HG02798 (cell line): Measurements from ENCODE around the gene DUSP10.

Source experiments
- ATAC-seq: cut with Tn5 transposase; IDR thresholded peaks from one replicate; pipeline ENCODE4 v1.9.1; 2021; ENCODE audit warnings: mild to moderate bottlenecking; ENCODE audit not compliant: unreplicated experiment, poor library complexity

DUSP10 gene

DNA sequence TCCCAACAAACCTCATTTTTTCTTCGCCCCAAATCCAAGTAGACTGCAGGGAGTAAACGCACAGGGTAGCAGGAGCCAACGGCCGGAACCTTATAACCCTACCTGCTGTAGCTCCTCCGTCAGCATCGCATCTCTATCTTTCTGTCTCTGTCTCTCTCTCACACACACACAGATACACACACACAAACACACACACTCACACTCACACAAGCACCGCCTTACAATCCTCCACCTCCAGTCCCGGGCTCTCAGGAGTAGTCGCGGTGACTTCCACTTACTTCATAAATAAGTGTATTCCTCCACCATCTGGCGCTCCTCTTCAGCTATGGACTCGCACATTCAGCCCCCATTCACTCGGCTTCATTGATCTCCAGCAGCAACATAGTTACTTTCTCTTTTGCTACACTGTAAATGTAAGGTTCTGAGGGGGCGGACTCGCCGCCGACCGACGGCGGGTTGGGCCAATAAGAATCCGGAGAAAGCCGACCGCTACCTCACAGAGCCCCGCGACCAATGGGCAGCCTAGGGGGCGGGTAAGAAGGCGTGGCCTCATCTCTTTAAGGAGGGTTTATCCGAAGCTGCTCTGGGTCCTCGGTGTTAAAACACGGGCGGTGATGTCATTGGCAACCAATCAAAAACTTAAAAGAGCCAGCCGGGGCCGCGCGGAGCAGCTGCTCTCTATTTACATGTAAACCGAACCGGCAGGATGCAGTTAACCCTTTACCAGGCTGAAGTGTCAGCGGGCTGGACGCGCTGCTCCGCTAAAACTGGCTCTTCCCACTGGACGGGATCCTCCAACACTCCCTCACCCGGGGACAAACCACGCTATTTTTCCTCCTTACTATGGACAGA is at the start of gene DUSP10:
Gene DUSP10 (minus strand): TSS at position 387 of the 852 bp plus-strand sequence. CDS start 2,345 bp downstream, outside the sequence.
- ATAC-seq: peak; percentile 85

DNA sequence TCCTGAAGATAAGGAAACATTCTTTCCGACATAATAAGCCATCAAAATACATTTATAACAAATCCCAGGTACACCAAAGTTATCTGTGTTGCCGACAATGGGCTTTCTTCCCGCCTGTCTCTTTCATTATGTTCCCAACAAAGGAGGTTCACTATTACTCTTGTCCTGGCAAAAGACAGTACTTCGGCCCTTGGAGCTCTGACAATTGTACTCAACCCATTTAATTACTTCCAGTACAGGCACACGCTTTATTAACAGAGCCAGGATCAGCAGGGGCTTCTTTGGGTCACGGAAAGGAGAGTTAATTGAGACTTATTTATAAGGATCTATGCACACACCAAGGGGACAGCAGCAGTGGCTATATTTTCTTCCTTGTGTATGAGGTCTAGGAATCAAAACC is 46.6 kb upstream of the DUSP10 start:
- no peak for ATAC-seq

DNA sequence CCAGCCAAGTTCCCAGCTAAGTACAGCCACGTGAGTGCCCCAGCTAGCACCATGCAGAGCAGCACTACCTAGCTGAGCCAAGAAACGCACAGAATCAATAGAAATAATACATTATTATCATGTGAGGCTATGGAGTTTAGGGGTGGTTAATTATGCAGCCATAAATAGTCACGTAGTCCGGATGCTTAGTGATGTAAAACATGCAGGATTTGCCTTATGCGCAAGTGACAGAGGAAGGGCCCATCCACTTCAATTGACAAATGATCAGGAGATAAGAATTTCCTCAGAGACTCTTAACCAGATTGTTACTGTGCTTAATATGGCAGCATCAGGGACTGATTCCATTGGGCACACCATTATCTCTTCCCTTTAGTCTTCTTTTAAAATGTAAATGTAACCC is 44.8 kb upstream of the DUSP10 start:
- ATAC-seq: no peak

DNA sequence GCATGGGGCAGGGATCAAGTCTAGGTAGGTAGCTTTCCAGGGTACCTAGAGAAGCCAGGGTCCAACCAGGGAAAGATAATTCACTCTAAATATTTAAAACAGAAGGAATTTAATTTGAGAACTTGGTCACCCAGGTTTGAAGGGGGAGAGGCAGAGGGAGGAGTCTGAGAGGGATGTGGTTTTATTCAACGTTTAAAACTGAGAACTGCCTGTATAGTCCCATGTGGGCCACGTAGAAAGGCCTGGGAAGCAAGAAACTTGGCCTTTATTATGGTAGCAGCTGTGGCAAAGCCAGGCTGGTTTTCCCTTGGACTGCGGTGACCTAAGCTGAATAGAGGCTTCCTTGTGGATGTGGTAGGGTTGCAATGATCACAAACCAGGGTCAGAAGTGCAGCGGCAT is 42.0 kb upstream of the DUSP10 start:
- no peak for ATAC-seq

DNA sequence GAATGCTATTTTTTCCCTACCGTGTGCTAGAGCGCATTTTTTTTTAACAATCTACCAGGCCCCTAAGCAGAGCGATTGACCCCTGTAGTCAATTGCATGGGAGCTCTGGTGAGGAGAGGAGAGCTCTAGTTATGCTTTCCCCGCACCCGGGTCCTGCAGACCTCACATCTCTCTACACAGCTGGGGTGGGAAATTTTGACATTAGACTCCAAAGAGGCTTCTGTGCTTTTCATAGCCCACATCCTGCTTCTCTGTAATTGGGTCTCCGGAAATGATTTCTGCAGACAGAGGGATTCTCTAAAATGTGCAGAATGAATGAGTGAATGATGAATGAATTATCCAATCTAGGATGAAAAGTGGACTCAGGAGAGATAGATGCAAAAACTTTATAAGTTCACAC is 41.5 kb upstream of the DUSP10 start:
- no peak for ATAC-seq

DNA sequence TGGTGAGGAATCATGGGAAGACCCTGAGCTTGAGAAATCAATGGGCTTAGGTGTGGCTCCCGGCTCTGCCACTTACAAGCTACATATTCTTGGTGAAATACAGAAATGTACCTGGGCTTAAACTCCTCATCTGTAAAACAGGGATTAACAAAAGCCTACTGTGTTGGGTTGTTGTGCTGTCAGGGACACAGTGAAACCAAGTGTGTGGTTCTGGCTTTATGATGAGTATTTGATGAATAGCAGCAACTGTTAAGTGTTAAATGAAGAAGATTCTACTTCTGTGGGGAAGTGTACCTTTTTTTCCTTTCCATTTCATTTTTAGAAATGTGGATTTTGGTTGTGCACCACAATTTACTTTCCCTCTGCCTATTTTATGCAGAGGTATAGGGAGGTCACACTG is 41.1 kb upstream of the DUSP10 start:
- no peak for ATAC-seq

DNA sequence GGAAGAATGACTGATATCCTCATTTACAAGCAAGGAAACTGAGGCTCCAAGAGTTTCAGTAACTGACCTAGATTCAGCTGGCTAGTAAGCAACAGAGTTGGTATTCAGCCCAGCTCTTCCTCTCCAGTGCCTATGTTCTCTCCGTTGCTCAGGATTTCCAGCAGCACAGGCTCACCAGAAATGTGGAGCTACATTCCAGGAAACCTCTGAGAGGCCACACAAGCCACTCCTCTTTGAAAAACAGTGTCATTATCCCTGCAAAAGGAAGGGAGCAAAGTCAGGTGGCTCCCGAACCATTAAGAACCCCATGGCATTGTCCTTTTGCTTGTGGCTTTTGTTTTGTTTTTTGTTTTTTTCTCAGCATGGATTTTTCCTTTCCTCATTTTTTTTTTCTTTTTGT is 40.6 kb upstream of the DUSP10 start:
- no peak for ATAC-seq

DNA sequence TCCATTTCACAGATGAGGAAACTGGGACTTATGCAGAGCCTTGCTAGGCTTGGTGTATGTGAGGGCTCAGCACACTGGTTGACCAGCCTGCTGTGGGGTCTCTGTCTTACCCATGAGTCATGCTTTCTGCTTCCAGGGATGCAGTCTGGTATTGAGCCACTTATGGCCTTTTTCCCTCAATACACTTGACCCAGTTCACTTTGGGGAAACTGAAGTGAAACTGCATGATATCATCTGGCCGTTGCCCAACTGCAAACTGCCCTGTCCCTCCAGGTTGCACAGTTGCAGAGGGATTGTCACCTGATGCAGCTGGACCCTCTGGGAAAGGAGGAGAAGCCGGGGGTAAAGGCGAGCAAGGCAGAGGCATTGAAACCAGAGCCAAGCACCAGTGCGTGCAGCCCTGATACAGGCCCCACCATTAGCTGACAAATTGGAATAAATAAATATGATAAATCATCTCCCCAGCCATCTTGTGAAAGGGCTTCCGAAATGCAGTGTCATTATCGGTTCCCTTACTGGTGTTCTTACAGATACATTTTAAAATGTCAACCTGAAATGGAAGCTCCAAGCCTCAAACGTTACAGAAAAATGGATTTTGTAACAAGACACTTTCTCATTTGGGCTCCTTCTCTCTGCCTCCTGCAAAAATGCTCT is 39.3 kb upstream of the DUSP10 start:
- no peak for ATAC-seq

DNA sequence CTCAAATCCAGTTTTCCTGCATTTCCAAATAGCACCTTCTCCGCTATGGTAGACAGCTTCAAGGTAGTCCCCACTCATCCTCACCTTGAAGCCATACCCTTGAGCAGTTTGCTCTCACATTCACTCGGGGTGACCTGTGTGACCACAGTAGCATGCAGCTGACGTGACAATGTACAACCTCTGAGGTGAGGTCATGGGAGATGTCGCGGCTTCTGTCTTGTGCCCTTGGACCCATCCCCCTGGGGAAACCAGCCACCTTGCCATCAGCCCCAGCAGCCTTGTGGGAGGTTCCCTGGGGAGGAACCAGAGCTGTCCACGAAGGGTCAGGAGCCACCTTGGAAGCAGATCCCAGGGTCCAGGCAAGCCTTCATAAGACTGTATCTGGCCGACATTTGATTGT is 38.3 kb upstream of the DUSP10 start:
- no peak for ATAC-seq

DNA sequence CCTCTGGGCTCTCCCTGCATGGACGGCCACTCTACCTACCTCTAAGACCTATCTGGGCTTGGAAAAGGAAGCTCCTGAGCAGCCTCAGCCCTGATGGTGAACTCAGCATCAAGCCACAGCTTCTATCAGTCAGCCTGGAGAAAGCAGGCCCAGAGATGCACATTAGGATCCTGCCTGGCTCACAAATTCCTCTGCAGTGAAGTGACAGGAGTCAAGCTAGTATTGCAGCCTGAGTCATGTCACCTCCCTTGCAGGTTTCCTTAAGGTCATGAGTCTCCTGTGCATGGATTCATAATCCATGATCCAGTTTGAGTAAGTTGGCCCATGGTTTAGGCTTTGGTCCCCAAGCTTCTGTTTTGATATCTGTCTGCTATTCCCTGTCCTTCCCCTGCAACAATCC is 37.9 kb upstream of the DUSP10 start:
- no peak for ATAC-seq

DNA sequence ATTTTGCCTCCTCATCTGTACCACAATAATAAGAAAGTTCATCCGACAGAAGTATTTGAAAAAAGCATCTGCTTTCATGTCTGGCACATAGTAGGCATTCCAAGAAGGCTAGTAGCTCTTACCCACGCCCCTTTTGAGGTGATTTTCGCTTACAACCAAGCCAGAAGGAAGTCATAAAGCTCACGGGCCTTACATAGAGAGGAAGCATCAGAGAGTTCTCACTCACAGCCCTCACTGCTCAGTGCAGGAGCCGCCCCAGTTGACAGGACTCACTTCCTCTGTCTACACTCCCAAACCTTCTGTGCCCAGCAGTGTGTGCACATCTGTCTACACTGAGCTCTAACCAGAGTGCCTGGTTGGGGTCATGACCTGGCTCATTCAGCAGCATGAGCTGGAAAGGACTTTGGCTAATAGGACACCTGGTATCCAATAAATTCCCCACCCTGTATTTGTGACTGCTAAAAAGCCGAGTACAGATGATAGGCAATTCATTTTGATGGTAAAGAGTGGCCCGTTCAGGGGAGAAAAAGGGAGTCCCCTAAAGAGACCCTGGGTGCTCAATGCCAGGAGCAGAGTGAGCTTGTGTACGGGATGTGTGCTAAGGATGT is 36.8 kb upstream of the DUSP10 start:
- peak; percentile 30 for ATAC-seq

DNA sequence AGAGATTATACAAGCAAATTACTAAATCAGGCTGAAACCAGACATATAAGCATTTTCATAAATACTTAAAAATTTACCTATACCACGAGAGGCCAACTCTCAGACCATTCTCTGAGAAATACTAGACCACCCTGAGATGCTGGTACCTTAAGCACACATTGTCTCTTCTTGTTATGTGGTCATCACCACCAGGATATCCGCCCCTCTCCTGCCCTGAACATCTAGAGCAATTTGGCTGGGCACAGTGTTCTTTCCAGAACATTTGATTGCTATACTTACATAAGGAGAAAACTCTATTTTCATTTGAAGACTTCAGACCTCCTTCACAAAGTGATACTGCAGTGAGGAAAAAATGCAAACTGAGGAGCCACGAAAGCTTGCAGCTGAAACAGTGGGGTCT is 36.2 kb upstream of the DUSP10 start:
- ATAC-seq: peak; percentile 31

DNA sequence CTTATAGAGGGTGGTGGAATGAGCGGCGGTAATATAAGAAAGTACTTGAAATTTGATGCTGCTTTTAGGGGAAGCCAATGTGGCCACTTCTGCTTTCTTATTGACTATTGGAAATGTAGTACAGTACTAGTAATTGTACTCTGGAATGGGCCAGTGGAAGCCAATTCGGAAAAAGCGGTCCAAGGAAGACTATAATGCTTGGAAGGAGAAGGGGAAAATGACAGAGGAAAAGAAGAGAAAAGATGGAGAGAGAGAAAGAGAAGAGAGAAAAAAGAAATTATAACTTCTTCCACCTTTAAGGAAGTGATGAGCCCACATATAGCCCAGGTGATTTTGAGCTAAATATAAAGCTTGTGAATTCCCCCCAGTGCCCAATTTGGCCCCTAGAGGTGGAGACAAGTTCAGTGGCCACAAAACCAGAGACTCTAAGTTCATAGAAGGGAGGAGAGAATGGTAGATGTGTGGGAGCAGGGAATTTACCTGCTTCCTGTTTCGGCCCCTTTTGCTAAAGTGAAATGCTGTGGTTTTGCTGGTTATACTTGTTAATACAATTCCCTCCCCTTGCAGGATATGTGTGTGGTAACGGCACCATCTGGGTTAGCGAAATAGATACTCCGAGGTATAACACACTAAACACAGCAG is 35.7 kb upstream of the DUSP10 start:
- ATAC-seq: peak; percentile 73

DNA sequence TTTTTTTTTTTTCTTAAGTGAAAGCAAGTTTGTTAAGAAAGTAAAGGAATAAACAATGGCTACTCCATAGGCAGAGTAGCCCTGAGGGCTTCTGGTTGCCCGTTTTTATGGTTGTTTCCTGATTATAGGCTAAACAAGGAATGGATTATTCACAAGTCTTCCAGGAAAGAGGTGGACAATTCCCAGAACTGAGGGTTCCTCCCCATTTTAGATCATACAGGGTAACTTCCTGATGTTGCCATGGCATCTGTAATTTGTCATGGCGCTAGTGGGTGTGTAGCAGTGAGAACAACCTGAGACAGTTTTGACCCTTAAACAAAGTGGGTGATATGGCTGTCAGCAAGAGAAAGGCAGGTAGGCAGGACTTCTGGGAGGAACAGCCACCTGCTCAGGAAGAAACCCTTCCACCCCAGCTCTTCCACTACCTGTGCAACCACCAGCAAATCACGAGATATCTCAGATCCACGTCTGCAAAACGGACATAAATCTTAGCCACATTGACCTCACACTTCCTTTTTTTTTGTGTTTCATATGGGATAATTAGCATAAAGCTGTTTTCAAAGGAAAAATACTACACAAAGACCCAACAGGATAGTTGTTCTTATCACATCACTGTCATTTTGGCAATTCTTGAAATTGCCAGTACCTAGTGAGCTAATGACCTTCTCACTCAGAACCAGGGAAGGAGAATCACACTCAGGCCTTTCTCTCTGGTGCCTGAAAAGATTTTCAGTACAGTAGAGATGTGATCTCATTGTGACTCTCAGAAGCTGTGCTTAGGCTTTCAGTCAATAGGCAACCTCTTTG is 34.8 kb upstream of the DUSP10 start:
- ATAC-seq: peak; percentile 33

DNA sequence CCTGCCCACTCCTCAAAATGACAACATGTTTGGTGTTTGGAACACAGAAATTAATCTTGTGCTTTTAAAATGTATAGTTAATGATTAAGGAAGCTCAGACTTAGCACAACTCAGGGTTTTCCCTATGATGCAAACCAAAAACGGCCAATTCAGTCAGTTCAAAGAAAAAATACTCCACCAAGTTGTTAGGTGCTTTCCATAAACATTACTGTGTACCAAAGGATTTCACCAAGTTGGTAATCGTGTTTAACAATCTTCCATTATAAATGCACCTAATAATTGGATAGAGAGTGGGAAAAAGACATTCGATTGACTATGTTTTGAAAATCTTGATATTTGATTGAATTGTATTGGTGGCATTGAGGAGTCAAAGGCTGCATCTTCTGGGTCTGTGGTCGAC is 33.3 kb upstream of the DUSP10 start:
- no peak for ATAC-seq

DNA sequence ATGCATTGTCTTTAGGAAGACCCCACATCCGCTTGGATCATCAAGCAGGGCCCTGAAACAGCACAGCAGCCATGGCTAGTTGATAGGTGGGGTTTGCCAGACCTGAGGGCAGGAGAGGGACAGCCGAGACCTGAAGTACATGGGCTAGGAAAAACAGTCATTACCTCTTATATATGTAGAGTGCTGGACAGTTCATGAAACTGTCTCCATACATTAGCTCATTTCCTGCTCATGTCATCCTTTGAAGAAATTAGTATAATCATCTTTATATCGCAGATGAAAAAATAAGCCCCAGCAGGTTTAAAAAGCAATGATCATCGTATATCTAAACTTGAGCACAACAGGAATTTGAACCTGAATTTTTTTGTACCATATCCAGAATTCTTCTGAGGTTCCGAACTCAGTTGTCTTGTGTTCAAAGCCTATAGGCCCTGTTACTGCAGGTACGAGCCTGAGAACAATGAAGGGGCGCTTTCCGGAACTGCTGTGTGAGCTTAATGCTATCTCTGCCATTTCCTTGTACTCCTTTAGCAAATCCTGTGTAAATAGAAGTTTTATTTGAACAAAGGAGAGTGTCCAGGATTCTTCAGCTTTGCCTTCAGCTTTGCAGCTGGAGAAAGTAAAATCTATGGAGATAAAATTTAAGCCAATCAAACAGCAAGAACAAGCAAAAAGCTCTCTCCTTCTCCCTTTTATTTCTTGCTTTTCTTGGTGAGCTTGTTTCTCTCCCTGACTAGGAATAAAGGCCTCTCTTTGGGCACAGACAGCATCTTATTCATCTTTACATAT is 32.4 kb upstream of the DUSP10 start:
- no peak for ATAC-seq

DNA sequence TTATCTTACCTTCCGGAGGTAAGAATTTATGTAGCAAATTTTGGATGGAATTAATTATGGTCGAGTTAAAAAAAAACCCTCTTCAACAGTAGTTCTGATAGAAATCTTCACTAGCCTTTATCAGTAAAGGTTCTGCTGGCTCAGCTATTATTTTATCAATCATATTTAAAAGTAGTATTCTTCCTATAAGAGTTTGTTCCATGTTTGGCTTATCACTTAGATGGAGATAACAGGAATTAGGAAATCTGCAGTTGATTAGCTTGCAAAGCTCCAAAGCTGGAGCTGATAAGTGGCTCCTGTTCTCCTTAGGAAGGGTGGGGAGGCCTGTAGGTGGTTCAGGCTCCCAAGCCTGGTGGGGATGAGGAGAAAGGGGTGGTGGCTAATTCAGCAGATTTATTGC is 31.5 kb upstream of the DUSP10 start:
- ATAC-seq: no peak

DNA sequence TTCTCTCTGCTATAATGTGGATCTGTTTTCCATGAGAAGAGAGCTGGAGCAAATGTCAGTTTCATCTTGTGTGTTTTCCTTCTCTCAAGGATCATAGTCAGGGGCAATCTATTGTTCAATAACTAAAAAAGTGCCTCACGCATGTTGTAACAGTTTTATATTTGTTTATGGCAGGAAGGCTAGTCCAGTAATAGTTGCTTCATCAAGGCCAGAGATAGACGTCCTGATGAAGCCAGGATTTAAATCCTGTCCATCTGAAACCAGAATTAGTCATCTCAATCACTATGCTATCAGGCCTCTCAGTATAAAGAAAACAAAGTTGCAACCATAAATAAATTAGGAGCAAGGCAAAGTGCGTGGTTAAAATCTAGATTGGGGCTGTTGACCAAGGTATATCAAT is 30.2 kb upstream of the DUSP10 start:
- ATAC-seq: no peak

DNA sequence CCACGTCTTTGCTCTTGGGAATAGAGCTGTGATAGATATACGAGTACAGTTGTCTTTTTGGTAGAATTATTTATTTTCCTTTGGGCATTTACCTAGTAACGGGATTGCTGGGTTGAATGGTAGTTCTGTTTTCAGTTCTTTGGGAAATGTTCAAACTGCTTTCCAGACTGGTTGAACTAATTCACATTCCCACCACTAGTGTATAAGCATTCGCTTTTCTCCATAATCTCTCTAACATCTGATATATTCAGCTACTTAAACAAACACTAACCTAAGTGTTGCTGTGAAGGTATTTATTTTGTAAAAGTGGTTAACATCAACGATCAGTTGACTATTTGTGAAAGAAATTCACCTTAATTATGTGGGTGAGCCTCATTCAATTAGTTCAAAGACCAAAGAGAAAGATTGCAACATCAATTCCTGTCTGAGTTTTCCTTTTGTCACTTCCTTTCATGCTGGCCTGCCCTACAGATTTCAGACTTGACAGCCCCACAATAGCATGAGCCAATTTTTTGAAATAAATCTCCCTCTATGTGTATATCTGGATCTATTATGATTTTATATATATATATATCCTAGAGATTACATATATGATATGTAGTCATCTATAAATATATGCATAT is 26.7 kb upstream of the DUSP10 start:
- ATAC-seq: no peak
